Activated T-cell treated with anti-CD3 and anti-CD28 coated beads, Interleukin-2, amount 50 U/mL, for 72 hours (primary cell): Measurements from ENCODE around the gene ZKSCAN3. TPM values are rescaled to one million over a fixed set of nuclear protein-coding genes. Genes with fewer than 3 reads are reported as not detected.

Experiments
- ATAC-seq, 2 donors: fragments of 150-1000 bp; cut with Tn5 transposase; replicated peaks in 1 of 2; 2 replicates each; pipeline ENCODE4 v1.10.0; 2021; ENCODE audit warnings: moderate library complexity in 2 of 2, mild to moderate bottlenecking in 1 of 2
- DNase-seq, 2 donors: peaks; one replicate each; pipeline ENCODE4 v3.0.0; 2021 to 2022; ENCODE audit warnings: mixed read lengths in 1 of 2
- H3K27ac Mint-ChIP-seq: one replicate; pipeline ENCODE4 v1.8.0; 2022; ENCODE audit warnings: mild to moderate bottlenecking, moderate library complexity, mixed read lengths
- H3K27me3 Mint-ChIP-seq: one replicate; pipeline ENCODE4 v1.8.0; 2022; ENCODE audit warnings: low read depth, mixed read lengths
- H3K36me3 Mint-ChIP-seq, 2 donors: one replicate each; pipeline ENCODE4 v1.8.0; 2022; ENCODE audit warnings: mixed read lengths in 2 of 2, mild to moderate bottlenecking in 1 of 2; ENCODE audit not compliant: insufficient read depth in 2 of 2
- H3K4me1 Mint-ChIP-seq: one replicate; pipeline ENCODE4 v1.8.0; 2022; ENCODE audit warnings: low read depth, mixed read lengths
- H3K4me3 Mint-ChIP-seq, 2 donors: one replicate each; pipeline ENCODE4 v1.8.0; 2022; ENCODE audit warnings: mild to moderate bottlenecking in 2 of 2, mixed read lengths in 2 of 2, moderate library complexity in 2 of 2
- H3K9me3 Mint-ChIP-seq, 2 donors: one replicate each; pipeline ENCODE4 v1.8.0; 2022; ENCODE audit warnings: mixed read lengths in 2 of 2
- total RNA-seq, 2 donors: library from RNA; stranded (reverse); gene quantifications; one replicate each; pipeline ENCODE4 v1.2.3, GENCODE V29; 2022

Gene ZKSCAN3
- total RNA-seq, 2 donors from 2014 or later = 3.3 to 5.2 TPM

- Mint-ChIP-seq H3K36me3 (peaks cover 0 to under 1% of the 10 kb centered on the region in 2 donors), H3K9me3 (no peaks in the 10 kb centered on the region), H3K4me3 (no peak overlapping the region), H3K27ac (no peak overlapping the region), H3K27me3 (no peaks in the 10 kb centered on the region), H3K4me1 (no peaks in the 10 kb centered on the region)
- no peak for ATAC-seq
- DNase-seq = no peak
Observed at GRCh38 chr6:28370440-28370839, 20.7 kb downstream of the ZKSCAN3 start.

- H3K4me3 Mint-ChIP-seq = no peak overlapping the region
- H3K27ac Mint-ChIP-seq = no peak overlapping the region
- H3K4me1 Mint-ChIP-seq = no peaks in the 10 kb centered on the region
- DNase-seq = no peak
- H3K36me3 Mint-ChIP-seq = no peaks in the 10 kb centered on the region
- no peaks in the 10 kb centered on the region for H3K9me3 Mint-ChIP-seq
- no peak for ATAC-seq
- H3K27me3 Mint-ChIP-seq = no peaks in the 10 kb centered on the region
Observed at GRCh38 chr6:28371280-28371679, 21.5 kb downstream of the ZKSCAN3 start.

GRCh38 chr6:28371706-28372451, 22.1 kb downstream of the ZKSCAN3 start:
- no peaks in the 10 kb centered on the region for H3K9me3 Mint-ChIP-seq
- no peaks in the 10 kb centered on the region for H3K4me1 Mint-ChIP-seq
- no peaks in the 10 kb centered on the region for H3K36me3 Mint-ChIP-seq
- ATAC-seq = no peak
- DNase-seq = no peak
- no peaks in the 10 kb centered on the region for H3K27me3 Mint-ChIP-seq
- H3K27ac Mint-ChIP-seq = no peak overlapping the region
- no peak overlapping the region for H3K4me3 Mint-ChIP-seq

GRCh38 chr6:28373925-28374324, 24.2 kb downstream of the ZKSCAN3 start:
- Mint-ChIP-seq H3K27ac (no peak overlapping the region), H3K4me1 (no peaks in the 10 kb centered on the region), H3K27me3 (no peaks in the 10 kb centered on the region), H3K9me3 (no peaks in the 10 kb centered on the region), H3K36me3 (peaks cover 5% of the 10 kb centered on the region in 2 donors), H3K4me3 (no peak overlapping the region)
- no peak for DNase-seq
- no peak for ATAC-seq

GRCh38 chr6:28377879-28378278, 28.1 kb downstream of the ZKSCAN3 start:
- H3K4me1 Mint-ChIP-seq = peaks cover 6% of the 10 kb centered on the region
- H3K27ac Mint-ChIP-seq = no peak overlapping the region
- H3K36me3 Mint-ChIP-seq = peaks cover 17 to 26% of the 10 kb centered on the region in 2 donors

GRCh38 chr6:28378644-28379043, 28.9 kb downstream of the ZKSCAN3 start:
- H3K9me3 Mint-ChIP-seq = no peaks in the 10 kb centered on the region
- ATAC-seq = no peak
- no peaks in the 10 kb centered on the region for H3K27me3 Mint-ChIP-seq
- no peak overlapping the region for H3K4me3 Mint-ChIP-seq
- H3K27ac Mint-ChIP-seq = no peak overlapping the region
- H3K36me3 Mint-ChIP-seq = peaks cover 17 to 26% of the 10 kb centered on the region in 2 donors
- peaks cover 14% of the 10 kb centered on the region for H3K4me1 Mint-ChIP-seq
- DNase-seq = no peak

More at GRCh38 chr6:28377879-28378278, 28.1 kb downstream of the ZKSCAN3 start:
- H3K4me3 Mint-ChIP-seq = no peak overlapping the region
- ATAC-seq (no peak), DNase-seq (no peak)
- H3K9me3 Mint-ChIP-seq = no peaks in the 10 kb centered on the region
- no peaks in the 10 kb centered on the region for H3K27me3 Mint-ChIP-seq

GRCh38 chr6:28380381-28380780, 30.6 kb downstream of the ZKSCAN3 start:
- Mint-ChIP-seq H3K9me3 (no peaks in the 10 kb centered on the region), H3K36me3 (peaks cover 17 to 26% of the 10 kb centered on the region in 2 donors), H3K27ac (no peak overlapping the region), H3K4me1 (peaks cover 17% of the 10 kb centered on the region), H3K27me3 (no peaks in the 10 kb centered on the region), H3K4me3 (no peak overlapping the region)
- ATAC-seq (no peak), DNase-seq (no peak)

- no peaks in the 10 kb centered on the region for H3K9me3 Mint-ChIP-seq
- H3K27me3 Mint-ChIP-seq = no peaks in the 10 kb centered on the region
- H3K36me3 Mint-ChIP-seq = peaks cover 16 to 27% of the 10 kb centered on the region in 2 donors
- peak overlapping the region; percentile 18 for H3K27ac Mint-ChIP-seq
- ATAC-seq (peak; percentile 81 to 84), DNase-seq (peak; percentile 50 to 65)
- H3K4me3 Mint-ChIP-seq = peak overlapping the region; percentile 84 to 85
- peaks cover 17% of the 10 kb centered on the region for H3K4me1 Mint-ChIP-seq
Observed at GRCh38 chr6:28383235-28384142, 33.7 kb downstream of the ZKSCAN3 start.

GRCh38 chr6:28384143-28384533, 34.4 kb downstream of the ZKSCAN3 start:
- Mint-ChIP-seq H3K36me3 (peaks cover 17 to 29% of the 10 kb centered on the region in 2 donors), H3K27ac (no peak overlapping the region), H3K4me1 (peaks cover 17% of the 10 kb centered on the region), H3K9me3 (no peaks in the 10 kb centered on the region), H3K27me3 (no peaks in the 10 kb centered on the region), H3K4me3 (no peak overlapping the region)
- ATAC-seq (no peak), DNase-seq (no peak)

GRCh38 chr6:28390688-28391087, 40.9 kb downstream of the ZKSCAN3 start:
- ATAC-seq = no peak
- H3K27ac Mint-ChIP-seq = peak overlapping the region; percentile 17
- peaks cover 21% of the 10 kb centered on the region for H3K4me1 Mint-ChIP-seq

GRCh38 chr6:28393912-28394662, 44.3 kb downstream of the ZKSCAN3 start:
- Mint-ChIP-seq H3K27me3 (no peaks in the 10 kb centered on the region), H3K4me1 (peaks cover 50% of the 10 kb centered on the region), H3K4me3 (no peak overlapping the region), H3K9me3 (no peaks in the 10 kb centered on the region), H3K36me3 (peaks cover 21 to 57% of the 10 kb centered on the region in 2 donors), H3K27ac (no peak overlapping the region)
- DNase-seq = no peak
- no peak for ATAC-seq

More at GRCh38 chr6:28390688-28391087, 40.9 kb downstream of the ZKSCAN3 start:
- H3K36me3 Mint-ChIP-seq = peaks cover 23 to 47% of the 10 kb centered on the region in 2 donors
- no peak overlapping the region for H3K4me3 Mint-ChIP-seq
- no peak for DNase-seq
- H3K27me3 Mint-ChIP-seq = no peaks in the 10 kb centered on the region
- no peaks in the 10 kb centered on the region for H3K9me3 Mint-ChIP-seq

GRCh38 chr6:28395918-28396317, 46.2 kb downstream of the ZKSCAN3 start:
- ATAC-seq = no peak
- Mint-ChIP-seq H3K27ac (peak overlapping the region; percentile 17), H3K27me3 (no peaks in the 10 kb centered on the region), H3K4me3 (peak overlapping the region in 1 of 2 donors; percentile 84), H3K36me3 (peaks cover 17 to 51% of the 10 kb centered on the region in 2 donors), H3K4me1 (peaks cover 56% of the 10 kb centered on the region), H3K9me3 (no peaks in the 10 kb centered on the region)
- no peak for DNase-seq
